ENCODE results near the gene SLC25A12. TPM values are rescaled to one million over a fixed set of nuclear protein-coding genes. Genes with fewer than 3 reads are reported as not detected.

The SLC25A12 gene
- 10 to 100 TPM; 27.4 to 28.9 TPM for total RNA-seq

- H3K4me1 Mint-ChIP-seq (ENCODE audit: low read depth), result peaks cover 28% of the 10 kb centered on the region
- ChIA-PET POLR2A (interaction anchor here (0.7 to 3.5 kb wide), 3 partner anchors 8 to 83 kb away, joined by 3 to 23 read pairs (median 3); partner anchors contain the start of gene HAT1), CTCF (interaction anchor here (0.6 to 1.2 kb wide), 5 partner anchors 11 to 964 kb away, joined by 3 to 4 read pairs (median 3); no protein-coding TSS in a partner anchor)
- no peaks in the 10 kb centered on the region for H3K9me3 Mint-ChIP-seq (ENCODE audit: insufficient read depth)
- peak within 1 kb of the TSS; percentile 96 for H3K4me3 Mint-ChIP-seq
- peak; percentile 81 for DNase-seq
- peak; percentile 98 for ATAC-seq
- no peaks in the 10 kb centered on the region for H3K27me3 Mint-ChIP-seq (ENCODE audit: low read depth)
- peaks cover 29% of the 10 kb centered on the region for H3K36me3 Mint-ChIP-seq (ENCODE audit: low read depth)
- H3K27ac Mint-ChIP-seq, result peak within 1 kb of the TSS; percentile 87
Observed at GRCh38 chr2:171893824-171894611, at the start of gene SLC25A12. TSS of gene SLC25A12 (minus strand) at chr2:171894244. CDS start at chr2:171894214, 30 bp downstream.

GRCh38 chr2:171941316-171941699 is 47.3 kb upstream of the SLC25A12 start:
- DNase-seq (no peak), ATAC-seq (no peak)
- CTCF ChIA-PET, result interaction anchor here (0.9 to 2.0 kb wide), 14 partner anchors 13 to 185 kb away, joined by 3 to 13 read pairs (median 4); partner anchors contain the start of gene HAT1
- H3K27me3 Mint-ChIP-seq (ENCODE audit: low read depth), result no peaks in the 10 kb centered on the region
- no peaks in the 10 kb centered on the region for H3K9me3 Mint-ChIP-seq (ENCODE audit: insufficient read depth)
- peaks cover 16% of the 10 kb centered on the region for H3K4me1 Mint-ChIP-seq (ENCODE audit: low read depth)
- POLR2A ChIA-PET, result no interaction called here
- H3K4me3 Mint-ChIP-seq, result no peak overlapping the region
- H3K27ac Mint-ChIP-seq, result no peak overlapping the region
- H3K36me3 Mint-ChIP-seq (ENCODE audit: low read depth), result peaks cover 16% of the 10 kb centered on the region

GRCh38 chr2:171939743-171940071 is 45.7 kb upstream of the SLC25A12 start:
- H3K4me1 Mint-ChIP-seq (ENCODE audit: low read depth), result peaks cover 16% of the 10 kb centered on the region
- ATAC-seq, result no peak
- ChIA-PET CTCF (interaction anchor here (1.3 kb wide), 1 partner anchor 13 kb away, joined by 4 read pairs; no protein-coding TSS in a partner anchor), POLR2A (no interaction called here)
- H3K27ac Mint-ChIP-seq, result no peak overlapping the region
- H3K4me3 Mint-ChIP-seq, result no peak overlapping the region
- peaks cover 18% of the 10 kb centered on the region for H3K36me3 Mint-ChIP-seq (ENCODE audit: low read depth)
- H3K27me3 Mint-ChIP-seq (ENCODE audit: low read depth), result no peaks in the 10 kb centered on the region
- DNase-seq, result no peak
- no peaks in the 10 kb centered on the region for H3K9me3 Mint-ChIP-seq (ENCODE audit: insufficient read depth)

- no peak overlapping the region for H3K27ac Mint-ChIP-seq
- ChIA-PET CTCF (interaction anchor here (1.3 kb wide), 1 partner anchor 12 kb away, joined by 4 read pairs; no protein-coding TSS in a partner anchor), POLR2A (no interaction called here)
- no peaks in the 10 kb centered on the region for H3K27me3 Mint-ChIP-seq (ENCODE audit: low read depth)
- peaks cover 18% of the 10 kb centered on the region for H3K36me3 Mint-ChIP-seq (ENCODE audit: low read depth)
- DNase-seq, result no peak
- H3K4me3 Mint-ChIP-seq, result no peak overlapping the region
- no peaks in the 10 kb centered on the region for H3K9me3 Mint-ChIP-seq (ENCODE audit: insufficient read depth)
- no peak for ATAC-seq
- peaks cover 14% of the 10 kb centered on the region for H3K4me1 Mint-ChIP-seq (ENCODE audit: low read depth)
Observed at GRCh38 chr2:171939058-171939742, 45.2 kb upstream of the SLC25A12 start.

GRCh38 chr2:171930385-171930784 is 36.3 kb upstream of the SLC25A12 start:
- H3K27me3 Mint-ChIP-seq (ENCODE audit: low read depth), result no peaks in the 10 kb centered on the region
- H3K4me1 Mint-ChIP-seq (ENCODE audit: low read depth), result peaks cover 34% of the 10 kb centered on the region
- DNase-seq, result no peak
- H3K27ac Mint-ChIP-seq, result peak overlapping the region; percentile 19
- no peak for ATAC-seq
- peaks cover 68% of the 10 kb centered on the region for H3K36me3 Mint-ChIP-seq (ENCODE audit: low read depth)
- CTCF ChIA-PET, result no interaction called here
- H3K4me3 Mint-ChIP-seq, result no peak overlapping the region
- no peaks in the 10 kb centered on the region for H3K9me3 Mint-ChIP-seq (ENCODE audit: insufficient read depth)
- POLR2A ChIA-PET, result no interaction called here

- Mint-ChIP-seq H3K9me3 (ENCODE audit: insufficient read depth) (no peaks in the 10 kb centered on the region), H3K4me3 (peak overlapping the region; percentile 91), H3K4me1 (ENCODE audit: low read depth) (peaks cover 52% of the 10 kb centered on the region), H3K27me3 (ENCODE audit: low read depth) (no peaks in the 10 kb centered on the region), H3K36me3 (ENCODE audit: low read depth) (peaks cover 40% of the 10 kb centered on the region), H3K27ac (no peak overlapping the region)
- ChIA-PET POLR2A (no interaction called here), CTCF (interaction anchor here (0.7 kb wide), 1 partner anchor 30 kb away, joined by 3 read pairs; the partner anchor contains the start of gene SLC25A12)
- ATAC-seq (no peak), DNase-seq (no peak)
Observed at GRCh38 chr2:171924170-171924942, 30.3 kb upstream of the SLC25A12 start.

- ChIA-PET POLR2A (interaction anchor here (0.6 to 2.7 kb wide), 4 partner anchors 9 to 102 kb away, joined by 3 to 23 read pairs (median 4); partner anchors contain the start of gene SLC25A12), CTCF (interaction anchor here (0.7 to 1.3 kb wide), 5 partner anchors 10 to 179 kb away, joined by 3 read pairs; partner anchors contain the start of gene SLC25A12)
- DNase-seq (no peak), ATAC-seq (no peak)
- Mint-ChIP-seq H3K36me3 (ENCODE audit: low read depth) (peaks cover 31% of the 10 kb centered on the region), H3K9me3 (ENCODE audit: insufficient read depth) (no peaks in the 10 kb centered on the region), H3K27me3 (ENCODE audit: low read depth) (no peaks in the 10 kb centered on the region), H3K27ac (peak overlapping the region; percentile 96), H3K4me1 (ENCODE audit: low read depth) (peaks cover 42% of the 10 kb centered on the region), H3K4me3 (peak overlapping the region; percentile 91)
Observed at GRCh38 chr2:171923206-171923605, 29.2 kb upstream of the SLC25A12 start.

- POLR2A ChIA-PET, result interaction anchor here (0.6 to 2.7 kb wide), 6 partner anchors 9 to 102 kb away, joined by 3 to 23 read pairs (median 5); partner anchors contain the start of gene SLC25A12
- CTCF ChIA-PET, result interaction anchor here (0.8 to 1.4 kb wide), 6 partner anchors 19 to 180 kb away, joined by 3 read pairs; no protein-coding TSS in a partner anchor
- Mint-ChIP-seq H3K36me3 (ENCODE audit: low read depth) (peaks cover 28% of the 10 kb centered on the region), H3K4me3 (peak within 1 kb of the TSS; percentile 91), H3K27ac (peak within 1 kb of the TSS; percentile 96), H3K4me1 (ENCODE audit: low read depth) (peaks cover 37% of the 10 kb centered on the region), H3K9me3 (ENCODE audit: insufficient read depth) (no peaks in the 10 kb centered on the region), H3K27me3 (ENCODE audit: low read depth) (no peaks in the 10 kb centered on the region)
- DNase-seq, result peak; percentile 98
- ATAC-seq, result peak; percentile 91
Observed at GRCh38 chr2:171922230-171923022, 28.4 kb upstream of the SLC25A12 start, which contains the start of gene HAT1. TSS of gene HAT1 (plus strand) at chr2:171922461. CDS start at chr2:171922501, 40 bp downstream.

GRCh38 chr2:171921970-171922229 is 27.9 kb upstream of the SLC25A12 start:
- peak; percentile 35 for ATAC-seq
- Mint-ChIP-seq H3K27ac (peak overlapping the region; percentile 96), H3K9me3 (ENCODE audit: insufficient read depth) (no peaks in the 10 kb centered on the region), H3K36me3 (ENCODE audit: low read depth) (peaks cover 23% of the 10 kb centered on the region), H3K4me3 (peak overlapping the region; percentile 91), H3K4me1 (ENCODE audit: low read depth) (peaks cover 32% of the 10 kb centered on the region), H3K27me3 (ENCODE audit: low read depth) (no peaks in the 10 kb centered on the region)
- DNase-seq, result no peak
- CTCF ChIA-PET, result interaction anchor here (0.8 to 1.4 kb wide), 4 partner anchors 19 to 165 kb away, joined by 3 read pairs; no protein-coding TSS in a partner anchor
- POLR2A ChIA-PET, result interaction anchor here (0.6 to 2.7 kb wide), 5 partner anchors 8 to 41 kb away, joined by 3 to 23 read pairs (median 6); partner anchors contain the start of gene SLC25A12

GRCh38 chr2:171919453-171919852 is 25.4 kb upstream of the SLC25A12 start:
- ATAC-seq, result no peak
- ChIA-PET POLR2A (no interaction called here), CTCF (no interaction called here)
- H3K9me3 Mint-ChIP-seq (ENCODE audit: insufficient read depth), result no peaks in the 10 kb centered on the region
- H3K36me3 Mint-ChIP-seq (ENCODE audit: low read depth), result peaks cover 8% of the 10 kb centered on the region
- H3K27ac Mint-ChIP-seq, result no peak overlapping the region
- no peak overlapping the region for H3K4me3 Mint-ChIP-seq
- H3K4me1 Mint-ChIP-seq (ENCODE audit: low read depth), result peaks cover 17% of the 10 kb centered on the region
- no peak for DNase-seq
- no peaks in the 10 kb centered on the region for H3K27me3 Mint-ChIP-seq (ENCODE audit: low read depth)
